ENCODE data around the gene LHPP. TPM values are rescaled to one million over a fixed set of nuclear protein-coding genes. Genes with fewer than 3 reads are reported as not detected.

Gene LHPP
- total and polyA plus RNA-seq, 10 of the 15 experiments (the other 5 are each of a cell fraction or from before 2014, with no cell fraction given) = 0.79 to 9.8 (median 6.7) TPM

DNA sequence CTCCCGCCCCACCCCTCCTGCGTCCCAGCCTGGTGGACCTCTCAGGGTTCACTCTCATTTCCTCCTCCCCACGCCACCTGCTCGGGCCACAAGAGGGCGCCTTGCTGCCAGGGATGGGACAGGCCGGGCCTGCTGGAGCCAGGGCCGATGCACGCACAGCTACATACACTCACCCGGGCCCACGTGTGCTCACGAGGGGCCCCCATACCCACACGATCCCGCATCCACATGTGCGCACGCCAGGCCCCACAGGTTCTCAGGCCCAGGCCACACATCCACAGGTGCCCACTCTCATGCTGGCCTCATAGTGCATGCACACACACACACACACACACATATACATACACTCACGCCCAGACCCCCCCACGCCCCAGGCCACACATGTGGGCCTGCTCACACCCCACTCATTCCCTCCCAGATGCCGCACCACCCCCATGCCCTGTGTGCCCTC is 68.6 kb downstream of the LHPP start:
- SMC1A ChIA-PET (ENCODE audit: uncharacterized antibody, unreplicated experiment) = interaction anchor here (1.0 to 1.6 kb wide), 6 partner anchors 211 to 300 kb away, joined by 3 to 7 read pairs (median 4); no protein-coding TSS in a partner anchor
- intact Hi-C loops (cut with micrococcal nuclease; ENCODE audit: unreplicated experiment) = loop anchor here (1.0 to 2.0 kb wide), 2 partner anchors 211 to 297 kb away; no protein-coding TSS in a partner anchor
- H3K4me1 ChIP-seq (ENCODE audit: control insufficient read depth, insufficient read depth, low read length) = peaks cover 4% of the 10 kb centered on the region; the same call in 1 of the 2 replicates
- WGBS (ENCODE audit: insufficient coverage, insufficient replicate concordance, low lambda C conversion rate, missing lambda C conversion rate) = 6% methylated on average over 18 of the region's 18 CpGs
- H3K9ac ChIP-seq (ENCODE audit: control insufficient read depth, insufficient read depth, low read length) = no peak overlapping the region
- no TSS peak for BruUV-seq (replicated peaks)
- no peak overlapping the region for H3K4me2 ChIP-seq (ENCODE audit: control insufficient read depth, insufficient read depth)
- no peak for DNase-seq (ENCODE audit: low read depth, low spot score)
- POLR2A ChIA-PET = no interaction called here
- H3K4me3 ChIP-seq = no peak overlapping the region
- H3K9me3 ChIP-seq (replicated peaks; ENCODE audit: control insufficient read depth, insufficient read depth, low read length) = no peaks in the 10 kb centered on the region
- H3K79me2 ChIP-seq (ENCODE audit: control insufficient read depth, insufficient read depth, low read length) = no peaks in the 10 kb centered on the region
- peak; percentile 99 for ATAC-seq
- CTCF ChIA-PET = interaction anchor here (0.6 to 15.4 kb wide), 15 partner anchors 9 to 520 kb away, joined by 3 to 149 read pairs (median 4); partner anchors contain the start of gene FAM53B
- FAIRE-seq = peak; percentile 94
- H4K20me1 ChIP-seq (ENCODE audit: control insufficient read depth, insufficient read depth) = no peaks in the 10 kb centered on the region; the same call in 1 of the 2 replicates
- H3K27me3 ChIP-seq (replicated peaks in 1 of 2; ENCODE audit: control insufficient read depth in 2 of 2, insufficient read depth in 2 of 2, low read length in 1 of 2) = no peaks in the 10 kb centered on the region
- H2AFZ ChIP-seq (ENCODE audit: control insufficient read depth, low read depth, low read length) = peak overlapping the region; percentile 37
- in situ Hi-C loops (cut with MboI) = no loop called here
- no peak overlapping the region for H3K27ac ChIP-seq (ENCODE audit: control insufficient read depth, insufficient read depth)
- no peaks in the 10 kb centered on the region for H3K36me3 ChIP-seq (ENCODE audit: control insufficient read depth in 2 of 2, insufficient read depth in 2 of 2, low read length in 1 of 2)
- RAD21 ChIA-PET (ENCODE audit: unreplicated experiment) = interaction anchor here (0.5 to 2.7 kb wide), 9 partner anchors 11 to 298 kb away, joined by 3 to 24 read pairs (median 4); partner anchors contain the start of gene FAM53B
- no peak for TF ChIP-seq MYB (IDR thresholded peaks at IDR 0.05; ENCODE audit: borderline replicate concordance, low read depth, low read length)
- peak; percentile 92 for TF ChIP-seq SMC3 (IDR thresholded peaks at IDR 0.05; ENCODE audit: borderline replicate concordance, low read length)
- TF ChIP-seq, protein P1, sequence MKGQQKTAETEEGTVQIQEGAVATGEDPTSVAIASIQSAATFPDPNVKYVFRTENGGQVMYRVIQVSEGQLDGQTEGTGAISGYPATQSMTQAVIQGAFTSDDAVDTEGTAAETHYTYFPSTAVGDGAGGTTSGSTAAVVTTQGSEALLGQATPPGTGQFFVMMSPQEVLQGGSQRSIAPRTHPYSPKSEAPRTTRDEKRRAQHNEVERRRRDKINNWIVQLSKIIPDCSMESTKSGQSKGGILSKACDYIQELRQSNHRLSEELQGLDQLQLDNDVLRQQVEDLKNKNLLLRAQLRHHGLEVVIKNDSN (IDR thresholded peaks at IDR 0.05; ENCODE audit: borderline replicate concordance, extremely low read length, insufficient read depth, low read depth, low read length) = peak; percentile 54
- TF ChIP-seq LARP7 (IDR thresholded peaks at IDR 0.05) = peak; percentile 62; the same call in 1 of the 2 replicates
- TF ChIP-seq NR2F1 (conservative IDR thresholded peaks at IDR 0.05) = 0 out of 2 replicates have a peak, but pooled peaks have one; percentile 12
- TF ChIP-seq TCF12 (IDR thresholded peaks at IDR 0.05; ENCODE audit: low read depth, low read length) = 0 out of 2 replicates have a peak, but pooled peaks have one; percentile 43
- peak; percentile 52; the same call in 1 of the 2 replicates for TF ChIP-seq BACH1 (IDR thresholded peaks at IDR 0.05; ENCODE audit: borderline replicate concordance)
- 0 out of 2 replicates have a peak, but pooled peaks have one; percentile 30 for TF ChIP-seq PAX5 (IDR thresholded peaks at IDR 0.05; ENCODE audit: borderline replicate concordance, low read depth, low read length)
- peak; percentile 65 to 71; a peak in 3 of 4 replicates for TF ChIP-seq BHLHE40 (IDR thresholded peaks at IDR 0.05; ENCODE audit: borderline replicate concordance in 1 of 2, low read depth in 2 of 2, low read length in 1 of 2)
- peak; percentile 63 for TF ChIP-seq YY1 (IDR thresholded peaks at IDR 0.05; ENCODE audit: low read depth, low read length)
- TF ChIP-seq POU2F2 (IDR thresholded peaks at IDR 0.05; ENCODE audit: borderline replicate concordance, low read depth, low read length) = 0 out of 3 replicates have a peak, but pooled peaks have one; percentile 52
- TF ChIP-seq, protein P2, sequence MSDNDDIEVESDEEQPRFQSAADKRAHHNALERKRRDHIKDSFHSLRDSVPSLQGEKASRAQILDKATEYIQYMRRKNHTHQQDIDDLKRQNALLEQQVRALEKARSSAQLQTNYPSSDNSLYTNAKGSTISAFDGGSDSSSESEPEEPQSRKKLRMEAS (IDR thresholded peaks at IDR 0.05; ENCODE audit: low read depth, low read length) = peak; percentile 57
- TF ChIP-seq, protein P3, sequence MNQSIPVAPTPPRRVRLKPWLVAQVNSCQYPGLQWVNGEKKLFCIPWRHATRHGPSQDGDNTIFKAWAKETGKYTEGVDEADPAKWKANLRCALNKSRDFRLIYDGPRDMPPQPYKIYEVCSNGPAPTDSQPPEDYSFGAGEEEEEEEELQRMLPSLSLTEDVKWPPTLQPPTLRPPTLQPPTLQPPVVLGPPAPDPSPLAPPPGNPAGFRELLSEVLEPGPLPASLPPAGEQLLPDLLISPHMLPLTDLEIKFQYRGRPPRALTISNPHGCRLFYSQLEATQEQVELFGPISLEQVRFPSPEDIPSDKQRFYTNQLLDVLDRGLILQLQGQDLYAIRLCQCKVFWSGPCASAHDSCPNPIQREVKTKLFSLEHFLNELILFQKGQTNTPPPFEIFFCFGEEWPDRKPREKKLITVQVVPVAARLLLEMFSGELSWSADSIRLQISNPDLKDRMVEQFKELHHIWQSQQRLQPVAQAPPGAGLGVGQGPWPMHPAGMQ (IDR thresholded peaks at IDR 0.05; ENCODE audit: borderline replicate concordance) = no peak
- no peak for TF ChIP-seq BCL3 (IDR thresholded peaks at IDR 0.05; ENCODE audit: borderline replicate concordance, insufficient read depth, low read depth, low read length, poor library complexity, severe bottlenecking)
- 0 out of 2 replicates have a peak, but pooled peaks have one; percentile 33 for TF ChIP-seq NBN (IDR thresholded peaks at IDR 0.05)
- peak; percentile 99 for TF ChIP-seq RAD21 (IDR thresholded peaks at IDR 0.05; ENCODE audit: insufficient read depth, low read depth, low read length)
- peak; percentile 71; the same call in 1 of the 2 replicates for TF ChIP-seq SMARCA5 (IDR thresholded peaks at IDR 0.05)
- TF ChIP-seq BRCA1 (IDR thresholded peaks at IDR 0.05; ENCODE audit: low read depth, low read length) = no peak
- TF ChIP-seq MXI1 (IDR thresholded peaks at IDR 0.05; ENCODE audit: low read depth, low read length) = peak; percentile 57; the same call in 1 of the 2 replicates
- TF ChIP-seq SPI1 (IDR thresholded peaks at IDR 0.05; ENCODE audit: borderline replicate concordance, insufficient read depth, low read depth, low read length) = peak; percentile 48; the same call in 1 of the 2 replicates
- TF ChIP-seq SIN3A (IDR thresholded peaks at IDR 0.05; ENCODE audit: low read depth, low read length) = no peak
